ENCODE results near the gene SLC43A2.

DNA sequence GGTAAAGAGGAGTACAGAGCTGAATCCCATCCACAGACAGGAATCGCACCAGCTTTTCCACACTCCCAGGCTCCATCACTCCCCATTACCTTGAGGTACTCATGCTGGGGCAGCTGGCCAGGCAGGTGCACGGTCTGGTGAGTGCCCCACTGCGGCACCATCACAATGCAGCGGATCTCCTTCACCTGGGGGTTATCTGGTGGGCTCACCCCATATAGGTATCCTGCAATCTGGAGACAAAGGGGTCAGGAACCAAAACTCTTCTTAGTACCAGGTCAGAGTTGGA is 22.9 kb upstream of the SLC43A2 start:
- TF ChIP-seq EZH2phosphoT487 (IDR thresholded peaks at IDR 0.05; ENCODE audit: low read length) = no peak
- TF ChIP-seq, protein P1, sequence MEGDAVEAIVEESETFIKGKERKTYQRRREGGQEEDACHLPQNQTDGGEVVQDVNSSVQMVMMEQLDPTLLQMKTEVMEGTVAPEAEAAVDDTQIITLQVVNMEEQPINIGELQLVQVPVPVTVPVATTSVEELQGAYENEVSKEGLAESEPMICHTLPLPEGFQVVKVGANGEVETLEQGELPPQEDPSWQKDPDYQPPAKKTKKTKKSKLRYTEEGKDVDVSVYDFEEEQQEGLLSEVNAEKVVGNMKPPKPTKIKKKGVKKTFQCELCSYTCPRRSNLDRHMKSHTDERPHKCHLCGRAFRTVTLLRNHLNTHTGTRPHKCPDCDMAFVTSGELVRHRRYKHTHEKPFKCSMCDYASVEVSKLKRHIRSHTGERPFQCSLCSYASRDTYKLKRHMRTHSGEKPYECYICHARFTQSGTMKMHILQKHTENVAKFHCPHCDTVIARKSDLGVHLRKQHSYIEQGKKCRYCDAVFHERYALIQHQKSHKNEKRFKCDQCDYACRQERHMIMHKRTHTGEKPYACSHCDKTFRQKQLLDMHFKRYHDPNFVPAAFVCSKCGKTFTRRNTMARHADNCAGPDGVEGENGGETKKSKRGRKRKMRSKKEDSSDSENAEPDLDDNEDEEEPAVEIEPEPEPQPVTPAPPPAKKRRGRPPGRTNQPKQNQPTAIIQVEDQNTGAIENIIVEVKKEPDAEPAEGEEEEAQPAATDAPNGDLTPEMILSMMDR (IDR thresholded peaks at IDR 0.05; ENCODE audit: low read length) = no peak
- TF ChIP-seq EZH2 (optimal IDR thresholded peaks at IDR 0.05; ENCODE audit: low read depth, low read length) = no peak

Data from MM.1S (cell line).